Measurements from ENCODE around the gene MED9.

The MED9 gene

DNA sequence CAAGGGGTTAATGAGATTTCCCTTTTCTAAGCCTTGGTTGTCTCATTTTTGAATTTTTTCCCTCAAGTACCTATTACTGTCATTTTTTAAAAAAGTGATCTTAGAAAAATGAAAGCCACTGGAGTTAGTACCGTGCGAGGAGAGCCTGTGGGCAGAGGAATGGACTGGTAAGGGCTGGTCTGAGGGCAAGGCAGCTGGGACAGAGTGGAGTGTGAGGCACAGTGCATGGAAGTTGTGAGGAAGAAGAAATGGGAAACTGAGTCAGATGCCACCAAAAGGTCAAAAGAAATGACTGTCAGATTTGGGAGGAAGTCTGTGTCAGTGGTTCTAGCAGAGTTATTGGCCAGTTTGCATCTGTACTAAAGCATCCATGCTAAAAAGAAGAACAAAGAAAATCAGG lies 11.2 kb downstream of the MED9 start:
- no peak overlapping the region for H3K4me3 ChIP-seq (replicated peaks; ENCODE audit: low read depth, low read length)
- no peak for TF ChIP-seq CTCF (IDR thresholded peaks at IDR 0.05; ENCODE audit: low read length, missing control alignments)
- no peak for DNase-seq (ENCODE audit: low read depth)

DNA sequence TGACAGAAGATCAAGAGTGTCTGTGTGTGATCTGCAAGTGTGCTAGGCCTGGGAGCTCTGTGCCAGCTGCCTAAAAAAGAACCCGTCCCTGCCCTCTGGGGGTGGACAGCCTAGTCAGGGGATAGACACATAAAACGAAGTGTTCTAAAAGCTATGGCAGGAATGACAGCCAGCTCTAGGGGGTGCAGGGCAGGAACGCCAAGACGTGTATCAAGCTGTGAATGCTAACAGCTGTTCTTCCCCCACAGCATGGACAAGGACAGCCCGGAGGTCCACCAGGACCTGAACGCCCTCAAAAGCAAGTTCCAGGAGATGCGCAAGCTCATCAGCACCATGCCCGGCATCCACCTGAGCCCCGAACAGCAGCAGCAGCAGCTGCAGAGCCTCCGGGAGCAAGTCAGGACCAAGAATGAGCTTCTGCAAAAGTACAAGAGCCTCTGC lies 14.3 kb downstream of the MED9 start:
- DNase-seq (ENCODE audit: low read depth): no peak
- TF ChIP-seq CTCF (IDR thresholded peaks at IDR 0.05; ENCODE audit: low read length, missing control alignments): no peak
- no peak overlapping the region for H3K4me3 ChIP-seq (replicated peaks; ENCODE audit: low read depth, low read length)

DNA sequence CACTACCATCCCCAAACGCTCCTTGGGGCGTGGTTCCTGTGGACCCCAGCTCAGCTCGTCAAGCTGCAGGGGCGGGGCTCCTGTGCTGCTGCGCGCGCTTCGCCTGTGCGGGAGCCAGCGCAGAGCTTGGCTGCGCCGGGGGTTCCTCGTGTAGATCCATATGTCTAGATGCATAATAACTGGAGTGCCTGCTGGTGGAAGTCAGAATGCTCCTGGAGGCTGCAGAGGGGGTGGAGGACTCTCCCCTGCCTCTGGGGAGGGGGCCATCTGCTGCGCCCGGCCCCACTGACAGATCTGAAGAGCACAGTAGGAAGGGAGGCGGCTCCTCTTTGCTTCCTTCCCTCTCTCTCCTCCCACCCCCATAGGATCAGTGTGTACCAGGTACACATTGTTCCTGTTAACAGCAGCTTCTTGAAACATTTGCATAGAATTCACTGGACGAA lies 14.8 kb downstream of the MED9 start:
- TF ChIP-seq CTCF (IDR thresholded peaks at IDR 0.05; ENCODE audit: low read length, missing control alignments): no peak

GRCh38 chr17:17492085-17492484 lies 15.3 kb downstream of the MED9 start:
- H3K4me3 ChIP-seq (replicated peaks; ENCODE audit: low read depth, low read length): no peak overlapping the region
- no peak for DNase-seq (ENCODE audit: low read depth)
- TF ChIP-seq CTCF (IDR thresholded peaks at IDR 0.05; ENCODE audit: low read length, missing control alignments): no peak

More for the DNA sequence above, 14.8 kb downstream of the MED9 start:
- DNase-seq (ENCODE audit: low read depth): no peak
- no peak overlapping the region for H3K4me3 ChIP-seq (replicated peaks; ENCODE audit: low read depth, low read length)

- no peak overlapping the region for H3K4me3 ChIP-seq (replicated peaks; ENCODE audit: low read depth, low read length)
- no peak for DNase-seq (ENCODE audit: low read depth)
- TF ChIP-seq CTCF (IDR thresholded peaks at IDR 0.05; ENCODE audit: low read length, missing control alignments): no peak
Measured at GRCh38 chr17:17492571-17492970, 15.8 kb downstream of the MED9 start.

DNA sequence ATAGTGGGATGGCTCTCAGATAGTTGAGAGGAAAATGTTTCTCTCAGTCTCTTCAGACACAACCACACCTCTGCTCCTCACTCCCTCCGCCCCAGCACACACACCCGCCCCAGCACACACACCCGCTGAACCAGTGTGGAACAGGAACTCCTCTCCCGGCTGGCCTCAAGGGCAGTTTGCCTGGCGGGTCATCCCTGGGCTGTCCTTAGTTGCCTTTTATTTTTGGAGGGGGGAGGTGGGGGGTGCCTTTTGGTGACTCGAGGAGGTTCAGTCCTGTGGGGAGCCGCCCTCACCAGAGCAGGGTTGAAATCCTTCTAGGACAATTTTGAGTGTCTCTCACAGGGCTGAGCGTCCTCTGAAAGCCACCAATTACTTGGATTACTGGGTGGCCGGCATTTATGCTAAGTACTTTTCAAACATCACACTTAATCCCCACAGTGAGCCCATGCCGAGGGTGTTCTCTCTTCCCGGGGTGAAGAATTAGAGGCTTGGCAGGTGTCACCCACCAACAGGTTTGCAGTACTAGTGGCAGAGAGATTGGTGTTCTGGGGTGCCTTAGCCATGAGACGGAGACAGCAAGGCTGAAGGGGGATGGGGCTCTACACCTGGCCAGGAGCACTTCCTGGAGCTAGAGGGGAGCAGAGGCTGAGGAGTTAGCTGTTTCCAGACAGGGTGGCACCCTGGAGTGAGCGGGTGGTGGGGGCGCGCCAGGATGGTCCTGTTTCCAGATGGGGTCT lies 16.6 kb downstream of the MED9 start:
- DNase-seq (ENCODE audit: low read depth): no peak
- no peak overlapping the region for H3K4me3 ChIP-seq (replicated peaks; ENCODE audit: low read depth, low read length)
- no peak for TF ChIP-seq CTCF (IDR thresholded peaks at IDR 0.05; ENCODE audit: low read length, missing control alignments)

DNA sequence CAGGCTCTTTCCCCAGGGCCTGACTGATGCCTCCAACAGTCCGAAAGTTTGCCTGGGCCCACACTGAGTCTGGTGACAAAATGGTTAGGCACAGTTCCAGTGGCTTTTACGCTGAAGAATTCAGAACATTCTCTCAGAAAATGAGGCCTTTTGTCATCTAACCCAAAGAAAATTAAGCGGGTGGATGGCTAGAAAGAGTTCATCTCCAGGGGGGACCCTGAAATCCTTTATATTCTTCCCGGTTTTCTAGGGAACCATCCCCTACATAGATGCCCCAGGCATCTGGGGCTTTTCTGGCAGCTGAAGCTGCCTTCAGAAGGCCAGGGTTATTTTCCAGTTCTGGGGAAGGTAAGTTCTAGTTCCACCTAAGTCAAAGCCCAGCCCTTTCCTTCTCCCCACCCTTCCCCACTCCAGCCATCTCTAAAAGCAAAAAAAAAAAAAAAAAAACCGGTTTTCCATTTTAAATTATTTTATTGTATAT lies 17.2 kb downstream of the MED9 start:
- no peak for DNase-seq (ENCODE audit: low read depth)
- H3K4me3 ChIP-seq (replicated peaks; ENCODE audit: low read depth, low read length): no peak overlapping the region
- no peak for TF ChIP-seq CTCF (IDR thresholded peaks at IDR 0.05; ENCODE audit: low read length, missing control alignments)

Data from fibroblast of pulmonary artery (primary cell).